NB4 (cell line): Measurements from ENCODE around the gene NRCAM.

Experiments used
- DNase-seq: peaks from one replicate; pipeline ENCODE4 v3.0.0; 2010; ENCODE audit warnings: low read depth
- H3K4me3 ChIP-seq: one replicate; pipeline ENCODE4 v1.5.1; 2011; ENCODE audit warnings: mild to moderate bottlenecking, low read depth, low read length, moderate library complexity
- MAX ChIP-seq: IDR thresholded peaks from 2 replicates; pipeline ENCODE4 v1.6.1; 2011; ENCODE audit warnings: low read depth, low read length
- MYC ChIP-seq: IDR thresholded peaks from 2 replicates; pipeline ENCODE4 v1.6.1; 2011; ENCODE audit warnings: low read depth, low read length
- POLR2A ChIP-seq: IDR thresholded peaks from 2 replicates; pipeline ENCODE4 v1.6.1; 2011; ENCODE audit warnings: mild to moderate bottlenecking; ENCODE audit not compliant: insufficient read length; ENCODE audit errors: extremely low read depth
- TF ChIP-seq, protein P1 (sequence below): IDR thresholded peaks from one replicate; pipeline ENCODE4 v1.5.1; 2012; ENCODE audit warnings: low read depth, low read length

The NRCAM gene

GRCh38 chr7:108211382-108212201 lies 244.6 kb downstream of the NRCAM start:
- TF ChIP-seq MYC = no peak
- TF ChIP-seq POLR2A = no peak
- TF ChIP-seq MAX = no peak
- TF ChIP-seq, protein P1, sequence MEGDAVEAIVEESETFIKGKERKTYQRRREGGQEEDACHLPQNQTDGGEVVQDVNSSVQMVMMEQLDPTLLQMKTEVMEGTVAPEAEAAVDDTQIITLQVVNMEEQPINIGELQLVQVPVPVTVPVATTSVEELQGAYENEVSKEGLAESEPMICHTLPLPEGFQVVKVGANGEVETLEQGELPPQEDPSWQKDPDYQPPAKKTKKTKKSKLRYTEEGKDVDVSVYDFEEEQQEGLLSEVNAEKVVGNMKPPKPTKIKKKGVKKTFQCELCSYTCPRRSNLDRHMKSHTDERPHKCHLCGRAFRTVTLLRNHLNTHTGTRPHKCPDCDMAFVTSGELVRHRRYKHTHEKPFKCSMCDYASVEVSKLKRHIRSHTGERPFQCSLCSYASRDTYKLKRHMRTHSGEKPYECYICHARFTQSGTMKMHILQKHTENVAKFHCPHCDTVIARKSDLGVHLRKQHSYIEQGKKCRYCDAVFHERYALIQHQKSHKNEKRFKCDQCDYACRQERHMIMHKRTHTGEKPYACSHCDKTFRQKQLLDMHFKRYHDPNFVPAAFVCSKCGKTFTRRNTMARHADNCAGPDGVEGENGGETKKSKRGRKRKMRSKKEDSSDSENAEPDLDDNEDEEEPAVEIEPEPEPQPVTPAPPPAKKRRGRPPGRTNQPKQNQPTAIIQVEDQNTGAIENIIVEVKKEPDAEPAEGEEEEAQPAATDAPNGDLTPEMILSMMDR = no peak

GRCh38 chr7:108210796-108211195 lies 245.4 kb downstream of the NRCAM start:
- no peak overlapping the region for H3K4me3 ChIP-seq
- TF ChIP-seq, protein P1 = no peak
- no peak for TF ChIP-seq MYC
- TF ChIP-seq POLR2A = no peak
- TF ChIP-seq MAX = no peak
- no peak for DNase-seq

More at GRCh38 chr7:108211382-108212201, 244.6 kb downstream of the NRCAM start:
- no peak overlapping the region for H3K4me3 ChIP-seq
- peak; percentile 79 for DNase-seq

DNA sequence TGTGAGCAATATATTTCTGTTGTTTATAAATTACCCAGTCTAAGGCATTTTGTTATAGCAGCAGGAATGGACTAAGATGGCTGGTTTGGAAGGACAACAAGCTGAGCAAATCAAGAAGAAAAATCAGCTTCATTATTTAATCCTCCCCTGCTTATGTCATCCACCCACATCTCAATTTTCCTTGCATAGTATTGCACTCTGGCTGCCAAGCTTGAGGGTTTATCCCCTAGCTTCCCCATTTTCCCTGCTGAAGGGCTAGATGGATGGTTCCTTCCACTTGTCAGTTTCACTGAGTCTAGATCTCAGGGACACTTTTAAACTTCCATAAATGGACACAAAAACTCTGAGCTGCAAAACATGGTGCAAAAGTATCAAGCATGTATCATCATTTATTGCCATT lies 250.9 kb downstream of the NRCAM start:
- no peak for DNase-seq
- no peak overlapping the region for H3K4me3 ChIP-seq
- no peak for TF ChIP-seq POLR2A
- TF ChIP-seq MYC = no peak
- TF ChIP-seq, protein P1 = no peak
- TF ChIP-seq MAX = no peak

DNA sequence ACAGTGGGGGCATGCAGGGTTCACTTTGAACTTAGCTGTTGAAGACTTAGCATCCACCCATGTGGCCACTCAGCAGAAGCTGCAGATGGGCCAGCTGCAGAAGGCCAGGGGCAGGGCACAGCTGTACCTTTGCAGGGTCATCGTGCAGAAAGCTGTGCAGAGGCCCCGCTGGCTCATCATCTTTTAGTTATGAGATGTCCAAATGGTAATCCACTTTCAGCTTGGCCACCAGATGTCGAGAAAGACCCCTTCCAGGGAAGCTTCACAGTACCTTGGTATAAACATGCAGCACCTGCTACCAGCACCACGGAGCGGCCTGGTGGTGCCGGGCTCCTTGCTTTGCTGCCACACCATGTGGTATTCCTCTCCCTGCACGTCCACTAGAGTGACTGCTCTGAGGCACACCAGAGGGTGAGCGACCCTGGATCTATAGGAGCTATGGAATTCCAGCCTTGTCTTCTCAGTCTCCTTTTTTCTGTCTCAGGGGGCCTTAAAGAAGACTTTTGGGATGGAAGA lies 251.9 kb downstream of the NRCAM start:
- no peak for TF ChIP-seq MAX
- TF ChIP-seq POLR2A = no peak
- TF ChIP-seq, protein P1 = no peak
- TF ChIP-seq MYC = no peak
- H3K4me3 ChIP-seq = no peak overlapping the region
- no peak for DNase-seq

GRCh38 chr7:108203537-108203936 lies 252.7 kb downstream of the NRCAM start:
- DNase-seq = no peak
- TF ChIP-seq, protein P1 = no peak
- TF ChIP-seq MAX = no peak
- no peak for TF ChIP-seq MYC
- no peak for TF ChIP-seq POLR2A
- no peak overlapping the region for H3K4me3 ChIP-seq
